Inflammatory macrophage treated with lipopolysaccharide for 4 hours (primary cell): Measurements from ENCODE around the gene MX2.

Source experiments
- DNase-seq: peaks from one replicate; pipeline ENCODE4 v3.0.0-alpha.2; 2020

The MX2 gene

DNA sequence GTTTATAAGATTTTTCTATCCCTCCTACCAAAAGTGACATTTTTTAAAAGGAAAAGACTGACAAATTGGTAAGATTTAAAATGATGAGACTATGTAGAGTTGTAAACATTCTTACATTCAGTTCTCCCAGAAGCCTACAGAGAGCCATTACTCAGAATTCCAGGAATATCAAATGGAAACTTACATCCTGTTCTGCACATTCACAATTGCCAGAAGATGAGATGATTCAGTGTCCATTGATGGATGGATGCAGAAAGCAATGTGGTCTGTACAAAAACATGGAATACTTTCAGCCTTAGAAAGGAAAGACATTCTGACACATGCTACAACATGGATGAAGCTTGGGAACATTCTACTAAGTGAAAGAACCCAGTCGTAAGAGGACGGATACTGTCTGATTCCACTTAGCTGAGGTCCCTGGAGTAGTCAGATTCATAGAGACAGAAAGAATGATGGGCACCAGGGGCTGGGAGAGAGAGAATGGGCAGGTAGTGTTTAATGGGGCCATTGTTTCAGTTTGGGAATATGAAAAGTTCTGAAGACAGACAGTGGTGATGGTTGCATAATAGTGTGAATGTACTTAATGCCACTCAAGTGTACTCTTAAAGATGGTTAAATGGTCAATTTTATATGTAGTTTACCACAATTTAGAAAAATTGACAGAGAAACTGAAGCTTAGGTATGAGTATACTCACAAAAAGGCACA is 80.8 kb downstream of the MX2 start:
- DNase-seq: no peak

DNA sequence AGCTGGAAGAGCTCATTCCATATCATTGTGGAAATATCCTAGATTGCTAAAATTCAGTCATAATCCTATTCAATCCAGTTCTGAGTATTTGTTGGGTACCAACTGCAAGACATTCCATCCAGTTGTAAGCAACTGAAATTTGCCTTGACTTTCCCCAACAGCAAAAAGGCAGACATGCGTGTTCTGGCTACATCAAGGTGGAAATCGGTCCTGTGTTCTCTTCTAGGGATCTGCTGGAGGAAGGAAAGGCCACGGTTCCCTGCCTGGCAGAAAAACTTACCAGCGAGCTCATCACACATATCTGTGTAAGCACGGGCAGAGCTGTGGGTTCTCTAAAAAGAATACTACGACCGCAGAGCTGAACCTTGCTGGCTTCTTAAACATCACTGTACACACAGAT is 81.7 kb downstream of the MX2 start:
- DNase-seq: no peak

DNA sequence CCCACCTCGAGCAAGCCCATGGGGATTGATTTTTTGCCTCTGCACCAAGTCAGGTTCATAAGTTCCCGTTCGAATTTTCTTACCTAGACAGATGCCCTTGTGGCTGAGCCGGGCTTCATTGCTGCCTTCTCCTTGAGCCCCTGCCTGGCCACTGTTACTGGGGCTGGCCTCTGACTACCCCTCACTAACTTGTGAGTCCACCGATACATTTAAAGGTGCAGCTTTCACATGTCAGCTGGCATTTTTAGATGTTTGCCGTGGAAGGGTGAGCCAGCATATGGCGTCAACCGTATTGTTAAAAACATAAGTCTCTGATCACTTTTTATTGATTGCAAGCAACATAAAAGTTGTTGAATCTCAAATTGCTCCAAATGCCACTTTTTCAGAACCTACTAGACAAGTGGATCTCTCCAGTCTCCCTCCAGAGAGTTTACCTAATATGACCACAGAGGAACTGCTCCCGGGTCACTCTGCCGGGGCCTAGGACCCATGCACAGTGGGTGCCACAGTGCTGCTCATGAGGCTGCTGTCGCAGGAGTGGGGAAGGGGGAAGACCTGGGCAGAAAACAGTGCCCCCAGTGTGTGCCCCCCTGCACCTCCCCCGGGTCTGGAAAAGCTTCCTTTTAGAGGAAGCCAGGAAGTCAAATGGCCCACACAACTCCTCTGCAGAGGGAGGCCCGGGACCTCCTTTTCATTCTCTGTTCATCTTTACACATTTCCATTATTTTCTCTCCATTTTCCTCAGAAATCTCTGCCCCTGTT is 83.1 kb downstream of the MX2 start:
- no peak for DNase-seq

GRCh38 chr21:41445465-41445862 is 83.6 kb downstream of the MX2 start:
- no peak for DNase-seq

DNA sequence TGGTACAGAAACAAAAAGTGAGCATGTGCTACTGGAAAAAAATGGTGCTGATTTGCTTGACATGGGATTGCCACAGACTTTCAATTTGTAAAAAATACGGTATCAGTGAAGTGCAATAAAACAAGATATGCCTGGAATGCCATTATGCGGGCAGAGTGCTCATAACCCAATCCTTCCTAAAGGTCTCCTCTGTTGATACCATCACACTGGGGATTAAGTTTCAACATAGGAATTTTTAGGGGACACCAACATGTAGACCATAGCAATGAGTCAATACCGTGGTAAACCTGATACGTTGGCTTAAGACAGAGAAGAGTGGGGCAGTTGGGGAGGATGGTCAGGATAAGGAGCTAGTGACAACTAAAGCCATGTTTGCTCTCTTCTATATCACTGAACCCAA is 84.8 kb downstream of the MX2 start:
- DNase-seq: no peak

- no peak for DNase-seq
Observed at GRCh38 chr21:41447356-41447755, 85.5 kb downstream of the MX2 start.

DNA sequence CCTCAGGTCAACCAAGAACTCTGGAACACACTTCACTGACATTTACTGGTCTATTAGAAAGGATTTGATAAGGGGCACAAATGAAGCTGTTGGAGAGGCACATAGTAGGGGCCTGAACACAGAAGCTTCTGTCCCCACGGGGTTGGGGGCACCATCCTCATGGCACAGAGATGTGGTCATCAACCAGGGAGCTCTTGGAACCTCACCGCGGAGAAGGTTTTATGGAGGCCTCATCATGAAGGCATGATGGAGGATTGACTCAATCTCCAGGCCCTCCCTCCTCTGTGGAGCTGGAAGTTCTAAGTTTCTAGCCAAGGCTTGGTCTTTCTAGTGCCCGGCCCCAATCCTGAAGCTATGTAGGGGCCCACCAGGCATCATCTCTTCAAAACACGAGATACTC is 87.8 kb downstream of the MX2 start:
- no peak for DNase-seq

DNA sequence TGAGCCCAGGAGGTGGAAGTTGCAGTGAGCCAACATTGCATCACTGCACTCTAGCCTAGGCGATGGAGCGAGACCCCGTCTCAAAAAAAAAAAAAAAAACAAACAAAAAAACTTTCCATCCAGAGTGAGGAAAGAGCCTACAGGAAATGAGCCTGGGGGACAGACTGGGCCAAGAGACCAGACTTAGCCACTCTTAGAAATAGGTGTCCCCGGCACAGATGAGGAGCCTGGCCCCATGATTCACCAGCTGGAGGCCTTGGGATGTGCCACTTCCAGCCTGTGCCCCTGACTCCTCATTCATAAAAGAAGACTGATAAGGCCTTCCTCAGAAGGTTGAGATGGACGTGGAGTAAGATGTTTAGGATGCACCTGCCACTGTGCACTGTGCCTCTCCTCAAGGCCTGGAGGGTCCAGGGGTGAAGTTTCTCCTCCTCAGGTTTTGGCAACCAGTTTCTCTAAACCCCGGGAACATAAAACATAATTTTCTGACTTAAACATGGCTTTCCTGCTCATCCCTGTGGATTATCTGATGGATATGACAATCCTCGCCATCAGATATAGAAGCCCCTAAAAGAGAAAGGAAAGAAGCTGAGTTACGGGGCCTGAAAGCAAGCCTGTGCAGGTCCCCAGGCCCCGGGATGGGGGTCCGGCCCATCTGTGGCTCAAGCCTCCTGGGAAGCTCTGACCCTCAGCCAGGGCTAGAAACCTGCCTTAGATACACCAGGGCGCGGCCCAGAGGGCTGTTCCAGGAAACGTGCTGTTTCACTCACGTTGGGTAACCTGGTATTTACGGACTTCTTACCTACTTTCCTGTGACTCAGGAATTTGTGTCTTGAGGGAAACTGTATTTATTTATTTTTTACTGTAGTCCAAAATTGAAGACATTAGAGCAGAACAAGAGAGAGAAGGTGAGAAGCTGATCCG is 90.2 kb downstream of the MX2 start:
- DNase-seq: no peak

GRCh38 chr21:41453198-41453597 is 91.4 kb downstream of the MX2 start:
- no peak for DNase-seq

DNA sequence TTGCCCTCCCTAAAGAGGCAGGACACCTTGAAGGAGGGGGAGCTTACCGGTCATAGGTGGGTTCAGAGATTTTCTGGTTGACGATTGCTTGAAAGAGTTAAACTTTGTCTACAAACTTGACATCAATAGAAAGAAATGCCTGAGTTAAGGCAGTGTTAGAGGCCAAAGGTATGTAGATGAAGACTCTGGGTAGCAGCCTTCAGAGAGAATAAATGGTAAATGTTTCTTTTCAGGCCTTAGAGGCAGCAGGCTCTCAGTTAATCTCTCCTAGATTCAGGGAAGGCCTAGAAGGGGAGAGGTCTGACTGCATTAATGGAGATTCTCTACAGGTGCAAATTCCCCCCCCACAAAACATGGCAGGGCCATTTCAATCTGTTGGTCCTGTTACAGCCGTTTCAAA is 91.9 kb downstream of the MX2 start:
- DNase-seq: no peak

- DNase-seq: no peak
Observed at GRCh38 chr21:41458121-41458520, 96.3 kb downstream of the MX2 start.

GRCh38 chr21:41458559-41458958 is 96.7 kb downstream of the MX2 start:
- no peak for DNase-seq
